ENCODE measurements around the gene FAM241A. TPM values are rescaled to one million over a fixed set of nuclear protein-coding genes. Genes with fewer than 3 reads are reported as not detected.
"Not testable (repeated sequence)": the region's sequence is repeated elsewhere in the genome, so short reads cannot be mapped to it uniquely, and the experiment has no call there.

FAM241A gene
- total RNA-seq, 1 experiment from 2014 or later = 7.4 TPM

DNA sequence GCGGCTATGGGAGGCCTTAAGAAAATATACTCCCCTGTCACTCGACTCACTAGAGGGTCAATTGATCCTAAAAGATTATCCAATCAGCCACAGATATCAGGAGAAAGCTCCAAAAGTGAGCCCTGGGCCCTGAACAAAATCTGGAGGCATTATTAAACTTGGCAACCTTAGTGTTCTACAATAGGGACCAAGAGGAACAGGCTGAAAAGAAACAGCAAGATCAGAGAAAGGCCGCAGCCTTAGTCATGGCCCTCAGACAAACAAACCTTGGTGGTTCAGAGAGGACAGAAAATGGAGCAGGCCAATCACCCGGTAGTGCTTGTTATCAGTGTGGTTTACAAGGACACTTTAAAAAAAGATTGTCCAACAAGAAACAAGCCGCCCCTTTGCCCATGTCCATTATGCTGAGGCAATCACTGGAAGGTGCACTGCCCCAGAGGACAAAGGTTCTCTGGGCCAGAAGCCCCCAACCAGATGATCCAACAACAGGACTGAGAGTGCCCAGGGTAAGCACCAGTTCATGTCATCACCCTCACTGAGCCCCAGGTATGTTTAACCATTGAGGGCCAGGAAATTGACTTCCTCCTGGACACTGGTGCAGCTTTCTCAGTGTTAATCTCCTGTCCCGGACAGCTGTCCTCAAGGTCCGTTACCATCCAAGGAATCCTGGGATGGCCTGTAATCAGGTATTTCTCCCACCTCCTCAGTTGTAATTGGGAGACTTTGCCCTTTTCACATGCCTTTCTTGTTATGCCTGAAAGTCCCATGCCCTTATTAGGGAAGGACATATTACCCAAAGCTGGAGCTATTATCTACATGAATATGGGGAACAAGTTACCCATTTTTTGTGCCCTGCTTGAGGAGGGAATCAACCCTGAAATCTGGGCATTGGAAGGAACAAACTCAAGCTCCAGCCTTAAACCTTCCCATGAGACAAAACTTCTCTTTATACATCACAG lies 63.2 kb downstream of the FAM241A start:
- not testable (repeated sequence) for DNase-seq (ENCODE audit: extremely low read depth, low read depth)

DNA sequence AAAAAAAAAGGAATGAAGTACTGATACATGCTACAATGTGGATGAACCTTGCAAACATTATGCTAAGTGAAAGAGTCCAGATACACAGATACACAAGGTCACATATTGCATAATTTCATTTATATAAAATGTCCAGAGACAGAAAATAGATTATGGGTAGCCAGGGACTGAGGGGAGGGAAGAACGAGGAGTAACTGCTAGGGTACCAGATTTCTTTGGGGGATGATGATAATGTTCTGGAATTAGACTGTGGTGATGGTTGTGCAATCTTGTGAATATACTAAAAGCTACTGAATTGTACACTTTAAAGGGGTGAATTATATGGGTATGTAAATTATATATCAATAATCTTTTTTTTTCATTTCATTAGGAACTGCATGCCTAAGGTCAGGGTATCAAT lies 65.5 kb downstream of the FAM241A start:
- no peak for DNase-seq (ENCODE audit: extremely low read depth, low read depth)

DNA sequence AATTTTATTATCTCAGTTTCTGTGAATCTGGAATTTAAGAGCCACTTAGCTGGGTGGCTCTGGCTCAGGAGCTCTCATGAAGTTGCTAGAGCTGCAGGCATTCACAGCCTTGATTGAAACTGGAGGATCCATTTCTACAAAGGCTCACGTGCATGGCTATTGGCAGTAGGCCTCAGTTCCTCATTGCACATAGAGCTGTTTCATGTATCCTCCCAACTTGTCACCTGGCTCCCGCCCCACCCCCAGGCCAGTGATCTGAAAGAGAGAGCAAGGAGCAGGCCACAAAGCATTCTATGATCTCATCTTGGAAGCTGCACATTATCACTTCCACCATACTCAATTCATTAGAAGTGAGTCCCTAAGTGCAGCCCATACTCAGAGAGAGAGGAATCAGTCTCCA lies 67.8 kb downstream of the FAM241A start:
- no peak for DNase-seq (ENCODE audit: extremely low read depth, low read depth)

DNA sequence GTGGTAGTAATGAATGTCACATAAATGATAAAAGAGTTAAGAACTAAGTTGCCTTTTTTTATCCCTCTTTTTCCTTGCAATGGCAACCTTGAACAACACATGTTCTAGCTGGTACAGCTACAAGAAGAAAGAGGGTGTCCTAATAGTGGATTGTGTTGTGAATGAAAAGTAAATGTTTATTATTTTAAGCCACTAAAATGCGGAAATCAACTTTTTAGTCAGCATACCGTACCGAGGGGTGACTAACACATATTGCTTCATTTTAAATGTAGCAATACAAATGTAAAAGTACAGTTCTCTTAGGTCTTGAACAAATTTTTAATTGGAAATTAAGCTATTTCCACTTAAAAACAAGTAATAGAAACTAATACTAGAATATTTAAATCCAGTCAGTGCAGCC lies 68.6 kb downstream of the FAM241A start:
- DNase-seq (ENCODE audit: extremely low read depth, low read depth) = peak; percentile 38

DNA sequence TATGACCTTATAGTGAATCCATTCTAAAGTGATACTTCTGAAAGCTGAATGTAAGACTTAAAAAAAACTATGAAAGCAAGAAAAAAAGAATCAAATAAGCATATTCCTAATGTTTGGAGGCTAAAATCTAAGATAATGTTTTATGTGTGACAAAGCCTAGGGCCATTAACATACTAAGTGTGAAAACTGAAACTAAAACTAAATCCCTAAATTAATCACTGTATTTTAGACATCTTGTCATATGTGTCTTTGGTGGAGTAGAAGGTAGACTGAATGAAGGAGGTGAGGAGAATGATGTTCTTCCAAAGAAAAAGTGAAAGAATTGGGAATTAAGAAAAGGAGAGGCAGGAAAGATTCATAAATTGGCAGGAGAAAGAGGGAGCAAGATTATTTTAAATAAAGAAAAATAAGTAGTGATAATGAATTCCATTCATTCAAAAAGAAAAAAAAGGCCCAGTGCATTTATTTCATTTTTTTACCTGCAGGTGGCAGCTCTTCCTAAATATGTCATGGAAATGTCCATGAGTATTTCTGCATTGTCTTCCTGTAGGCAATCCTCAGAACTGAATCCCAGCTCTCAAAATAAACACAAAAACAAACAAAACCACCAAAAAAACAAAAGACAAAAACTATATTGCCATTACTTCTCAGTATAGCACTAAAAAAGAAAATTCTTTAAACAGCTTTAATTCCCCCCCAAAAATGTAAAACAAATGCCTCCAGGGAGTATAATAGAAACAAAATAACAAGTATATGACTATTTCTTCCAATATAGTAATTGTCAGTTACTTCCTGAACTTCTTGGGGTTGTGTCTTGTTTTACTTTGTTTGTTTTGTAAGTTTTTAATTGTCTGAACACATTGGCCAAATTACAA lies 69.4 kb downstream of the FAM241A start:
- peak; percentile 56 for DNase-seq (ENCODE audit: extremely low read depth, low read depth)

DNA sequence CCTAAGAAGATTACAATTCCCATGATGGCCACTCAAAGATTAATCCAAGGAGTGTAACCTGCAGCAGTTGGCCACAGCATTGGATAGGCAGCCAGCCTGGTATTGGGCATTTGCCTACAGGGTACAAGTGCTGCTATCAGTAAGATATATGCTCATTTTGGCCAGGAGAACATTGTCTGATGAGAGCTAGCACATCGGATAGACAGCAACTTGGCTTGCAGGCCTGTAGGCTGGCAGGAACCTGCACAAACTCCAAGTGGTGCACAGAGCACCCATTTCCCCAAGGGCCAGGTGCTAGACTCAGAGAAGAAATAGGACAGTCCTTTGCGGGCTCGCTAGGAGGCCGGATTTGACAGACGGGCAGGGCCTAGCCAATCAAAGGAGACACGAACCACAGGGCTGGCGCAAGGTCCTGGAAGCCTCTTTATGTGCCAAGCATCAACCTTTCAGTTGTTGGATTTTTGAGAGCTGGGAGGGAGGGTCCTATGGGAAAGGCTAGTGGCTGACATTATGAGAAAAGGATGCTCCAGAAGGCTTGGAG lies 74.6 kb downstream of the FAM241A start:
- no peak for DNase-seq (ENCODE audit: extremely low read depth, low read depth)

DNA sequence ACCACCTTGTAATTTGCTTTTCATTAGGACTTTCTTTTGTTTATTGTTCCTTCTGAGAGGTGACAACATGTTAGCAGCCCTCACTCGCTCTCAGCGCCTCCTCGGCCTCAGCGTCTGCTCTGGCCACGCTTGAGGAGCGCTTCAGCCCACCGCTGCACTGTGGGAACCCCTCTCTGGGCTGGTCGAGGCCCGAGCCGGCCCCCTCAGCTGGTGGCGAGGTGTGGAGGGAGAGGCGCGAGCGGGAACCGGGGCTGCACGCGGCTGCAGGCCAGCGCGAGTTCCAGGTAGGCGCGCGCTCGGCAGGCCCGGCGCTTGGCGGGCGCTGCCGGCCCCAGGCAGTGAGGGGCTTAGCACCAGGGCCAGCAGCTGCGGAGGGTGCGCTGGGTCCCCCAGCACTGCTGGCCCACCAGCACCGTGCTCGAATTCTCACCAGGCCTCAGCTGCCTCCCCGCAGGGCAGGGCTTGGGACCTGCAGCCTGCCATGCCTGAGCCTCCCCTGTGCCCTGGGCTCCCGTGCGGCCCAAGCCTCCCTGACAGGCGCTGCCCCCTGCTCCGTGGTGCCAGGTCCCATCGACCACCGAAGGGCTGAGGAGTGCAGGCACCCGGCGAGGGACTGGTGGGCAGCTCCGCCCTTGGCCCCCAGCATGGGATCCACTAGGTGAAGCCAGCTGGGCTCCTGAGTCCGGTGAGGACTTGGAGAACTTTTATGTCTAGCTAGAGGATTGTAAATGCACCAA lies 77.1 kb downstream of the FAM241A start:
- no peak for DNase-seq (ENCODE audit: extremely low read depth, low read depth)

DNA sequence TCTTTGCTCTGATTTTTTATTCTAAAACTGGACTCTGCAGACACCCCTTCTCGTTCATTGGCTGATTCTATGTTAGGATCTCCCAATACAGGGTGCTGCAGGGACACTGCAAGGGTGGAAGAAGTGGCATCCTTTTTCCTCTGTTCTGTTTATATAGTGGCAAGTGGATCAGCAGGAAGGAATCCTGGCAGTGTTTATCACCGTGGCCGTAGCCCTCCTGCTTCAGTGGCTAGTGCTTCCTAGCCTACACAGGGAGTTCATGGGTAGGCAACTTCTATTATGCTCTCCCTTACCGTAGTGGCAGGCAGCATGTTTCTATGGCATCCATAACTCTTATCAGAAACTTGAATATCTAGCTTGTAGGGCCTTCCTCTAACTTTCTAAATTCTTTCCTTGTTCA lies 79.9 kb downstream of the FAM241A start:
- DNase-seq (ENCODE audit: extremely low read depth, low read depth) = no peak

DNA sequence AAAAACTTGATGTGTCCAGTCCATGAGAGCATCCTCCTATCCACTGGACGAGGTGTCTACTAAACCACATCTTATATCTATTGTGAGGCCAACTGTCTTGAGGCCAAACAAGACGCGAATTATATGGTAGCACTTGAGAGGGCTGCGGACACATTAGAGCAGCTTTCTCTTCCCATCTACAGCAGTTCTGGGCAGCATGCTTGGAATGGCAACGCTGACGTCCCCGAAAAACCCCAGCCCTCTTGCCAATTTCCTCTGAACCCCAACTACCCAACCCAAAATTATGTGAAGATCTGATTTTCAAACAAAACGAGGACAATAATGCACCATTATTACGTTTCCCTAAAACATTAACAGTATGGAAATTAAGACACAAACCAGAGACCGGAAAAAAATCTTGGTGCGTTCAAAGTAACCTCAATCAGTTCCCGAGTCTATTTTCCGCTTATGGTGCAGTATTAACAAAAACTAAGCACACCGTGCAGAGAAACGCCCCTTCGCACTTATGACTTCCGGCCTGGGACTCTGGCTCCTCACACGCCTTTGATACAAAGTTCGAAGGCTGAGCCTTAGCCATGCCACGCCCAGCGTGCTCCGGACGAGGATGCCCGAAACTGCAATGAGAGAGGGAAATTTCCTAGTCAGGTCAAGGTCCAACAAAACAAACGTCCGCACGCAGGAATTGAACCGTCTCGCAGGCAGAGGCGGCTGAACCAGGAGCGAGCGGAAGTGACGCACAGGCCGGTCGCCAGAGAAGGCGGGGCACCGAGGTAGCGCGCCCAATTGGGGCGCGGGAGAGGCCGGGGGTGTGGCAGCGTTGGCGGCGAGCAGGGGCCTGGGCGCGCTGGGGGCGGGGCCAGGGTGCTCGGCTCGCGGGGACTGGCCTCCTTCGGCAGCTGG lies 85.9 kb downstream of the FAM241A start:
- DNase-seq (ENCODE audit: extremely low read depth, low read depth) = peak; percentile 94

DNA sequence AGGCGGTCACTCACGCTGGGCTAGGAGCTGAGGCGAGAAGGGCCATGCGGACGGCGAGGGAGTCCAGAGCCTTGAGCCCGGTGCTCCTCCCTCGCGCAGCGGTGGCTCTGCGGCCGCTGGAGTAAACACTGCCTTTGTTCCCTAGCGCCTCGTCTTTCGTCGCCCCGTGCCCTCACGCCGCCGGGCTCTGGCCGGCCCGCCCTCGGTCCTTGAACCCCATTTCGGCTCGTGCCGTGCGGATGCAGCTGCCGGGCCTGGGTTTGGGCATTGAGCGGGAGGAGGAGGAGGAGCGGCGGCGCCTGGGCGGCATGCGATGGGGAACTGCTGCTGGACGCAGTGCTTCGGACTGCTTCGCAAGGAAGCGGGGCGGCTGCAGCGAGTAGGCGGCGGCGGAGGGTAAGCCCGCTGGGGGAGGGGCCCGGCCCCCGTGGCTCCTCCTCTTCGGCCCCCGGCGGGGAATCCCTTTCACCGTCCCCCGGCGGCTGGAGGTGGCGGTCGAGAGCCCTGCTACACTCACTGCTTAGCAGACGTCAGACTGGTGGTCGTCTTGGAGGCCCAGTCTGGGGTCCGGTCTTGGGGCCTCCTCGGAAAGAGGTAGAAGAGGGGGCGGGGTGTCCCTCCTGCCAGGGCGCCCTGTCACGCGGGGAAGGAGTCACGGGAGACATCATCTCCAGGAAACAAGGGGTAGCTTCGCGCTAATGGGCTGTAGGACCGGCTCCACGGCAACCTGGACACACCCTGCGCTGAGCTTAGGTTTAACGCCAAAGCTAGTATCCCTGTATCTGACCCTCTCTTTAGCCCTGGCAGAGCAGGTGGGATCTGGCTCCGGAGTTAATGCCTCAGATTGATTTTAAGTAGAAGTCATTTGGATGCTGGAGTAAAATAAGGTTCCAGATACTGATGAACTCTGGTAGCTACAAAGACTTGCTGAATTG lies 86.8 kb downstream of the FAM241A start, which contains the start of gene AP1AR:
AP1AR (plus strand) TSS at position 9 of the 935 bp plus-strand sequence; CDS start at position 314, 305 bp downstream.
- DNase-seq (ENCODE audit: extremely low read depth, low read depth) = peak; percentile 57

DNA sequence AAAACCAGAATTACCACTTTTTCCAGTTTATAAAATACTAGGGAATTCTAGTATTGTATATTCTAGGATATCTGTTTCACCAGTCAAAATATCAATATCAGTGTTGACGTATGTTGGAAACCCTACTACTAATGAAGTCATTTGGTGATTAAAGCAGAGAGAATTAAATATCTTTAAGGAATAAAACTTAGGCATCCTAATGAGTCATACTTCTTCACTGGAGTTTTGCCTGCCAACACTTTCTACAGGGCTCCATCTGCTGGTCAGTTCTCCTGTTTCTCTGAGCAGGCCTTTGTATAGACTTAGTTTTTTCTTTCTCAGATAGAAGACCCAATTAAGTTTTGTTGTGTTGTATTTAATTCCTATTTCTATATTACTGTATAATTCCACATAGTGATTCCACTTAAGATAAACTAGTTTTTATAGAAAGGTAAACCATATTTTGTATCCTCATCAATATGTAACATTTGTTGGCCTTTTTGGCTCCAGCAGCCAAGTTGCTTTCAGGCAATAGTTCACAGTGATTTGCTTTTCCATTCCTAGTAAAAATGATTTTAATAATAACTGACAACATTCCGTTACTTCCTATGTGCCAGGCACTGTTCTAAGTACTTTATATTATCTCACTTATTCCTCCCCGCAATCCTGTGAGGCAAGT lies 89.8 kb downstream of the FAM241A start:
- peak; percentile 73 for DNase-seq (ENCODE audit: extremely low read depth, low read depth)

DNA sequence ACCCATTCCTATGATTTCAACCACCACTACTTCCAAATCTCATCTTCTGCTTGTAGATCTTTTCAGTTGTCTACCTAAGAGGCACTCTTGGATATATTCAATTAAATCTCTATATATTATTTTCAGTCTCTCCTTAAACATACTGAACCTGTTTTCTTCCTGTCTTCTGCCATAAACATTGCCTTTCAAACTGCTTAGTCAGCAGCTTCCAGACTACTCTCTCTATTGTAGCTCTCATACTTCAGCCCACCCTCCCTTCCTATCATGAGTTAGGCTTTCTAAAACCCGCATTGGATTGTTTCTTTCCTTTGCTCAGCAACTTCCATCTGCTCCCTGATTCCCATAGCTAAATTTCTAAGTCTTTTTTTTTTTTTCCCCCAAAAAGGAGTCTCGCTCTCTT lies 90.8 kb downstream of the FAM241A start:
- no peak for DNase-seq (ENCODE audit: extremely low read depth, low read depth)

DNA sequence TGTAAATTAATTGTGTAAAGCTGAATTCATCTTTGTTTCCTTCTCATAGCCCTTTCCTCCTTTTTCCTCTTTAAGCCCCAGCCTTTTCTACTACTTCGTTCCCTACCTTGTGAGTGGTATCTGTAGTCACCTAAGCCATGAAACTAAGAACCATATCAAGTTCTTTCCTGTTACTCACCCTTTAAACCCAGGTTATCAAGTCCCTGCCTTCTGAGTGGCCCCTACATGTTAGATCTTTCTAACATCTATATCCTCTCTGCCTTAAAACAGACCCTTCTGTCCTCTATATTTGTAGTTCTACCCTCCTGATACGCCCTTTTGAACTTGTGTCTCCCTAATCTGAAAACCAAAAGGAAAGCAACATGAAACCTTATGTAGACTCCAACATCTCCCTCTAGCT lies 93.6 kb downstream of the FAM241A start:
- no peak for DNase-seq (ENCODE audit: extremely low read depth, low read depth)

Other genes with a start within 250 kb of the FAM241A start
- gene AP1AR, start 86.3 kb downstream of the FAM241A start, total RNA-seq (2014; rRNA removed; shearing (Covaris generic)) = 44.9 and 47.9 TPM in 2 replicates
- gene TIFA, start 140.4 kb downstream of the FAM241A start, total RNA-seq (2014; rRNA removed; shearing (Covaris generic)) = 10.2 and 13.1 TPM in 2 replicates
- gene ALPK1, start 151.9 kb downstream of the FAM241A start, total RNA-seq (2014; rRNA removed; shearing (Covaris generic)) = 17.8 and 19.0 TPM in 2 replicates

Measured in NCI-H460 (cell line).